Neural cell (in vitro differentiated cells): ENCODE results near the gene NDUFB3. TPM values are rescaled to one million over a fixed set of nuclear protein-coding genes. Genes with fewer than 3 reads are reported as not detected.

Experiments
- H2AFZ ChIP-seq: fragments of 200-600, 300-800 bp; sonication (generic), shearing (Covaris generic); 2 replicates; pipeline ENCODE4 v1.6.0; 2014; ENCODE audit warnings: low read depth, mild to moderate bottlenecking, antibody characterized with exemption, low read length, moderate library complexity
- H3F3A ChIP-seq: fragments of 200-600 bp; shearing (Covaris generic); 2 replicates; pipeline ENCODE4 v1.6.1; 2016; ENCODE audit warnings: mild to moderate bottlenecking, moderate library complexity, mixed read lengths, antibody characterized with exemption, low read length; ENCODE audit not compliant: insufficient read depth, poor library complexity, severe bottlenecking
- H3K27ac ChIP-seq: fragments of 200-600, 300-800 bp; sonication (generic), shearing (Covaris generic); 2 replicates; pipeline ENCODE4 v1.5.1; 2014; ENCODE audit warnings: mild to moderate bottlenecking, low read length, moderate library complexity
- H3K27me3 ChIP-seq: fragments of 300-800, 200-600 bp; sonication (generic), shearing (Covaris generic); 2 replicates; pipeline ENCODE4 v1.6.0; 2014; ENCODE audit warnings: mild to moderate bottlenecking, low read depth, low read length, moderate library complexity; ENCODE audit not compliant: insufficient read depth
- H3K36me3 ChIP-seq: fragments of 300-800, 200-600 bp; sonication (generic), shearing (Covaris generic); 2 replicates; pipeline ENCODE4 v1.5.1; 2014; ENCODE audit warnings: mild to moderate bottlenecking, antibody characterized with exemption, low read length, moderate library complexity; ENCODE audit not compliant: insufficient read depth
- H3K4me2 ChIP-seq: fragments of 300-800, 200-600 bp; sonication (generic), shearing (Covaris generic); 2 replicates; pipeline ENCODE4 v1.6.0; 2014; ENCODE audit warnings: mild to moderate bottlenecking, low read length
- H3K4me3 ChIP-seq: fragments of 300-800, 200-600 bp; sonication (generic), shearing (Covaris generic); 2 replicates; pipeline ENCODE4 v1.5.1; 2014; ENCODE audit warnings: mild to moderate bottlenecking, low read length, moderate library complexity
- H3K79me2 ChIP-seq: fragments of 200-600 bp; shearing (Covaris generic); replicated peaks from 2 replicates; pipeline ENCODE4 v1.6.0; 2014; ENCODE audit warnings: mild to moderate bottlenecking, low read length, moderate library complexity; ENCODE audit not compliant: insufficient read depth
- H3K9ac ChIP-seq: fragments of 300-800, 200-600 bp; sonication (generic), shearing (Covaris generic); 2 replicates; pipeline ENCODE4 v1.6.1; 2016; ENCODE audit warnings: mild to moderate bottlenecking, low read length, mixed read lengths
- H3K9me2 ChIP-seq: fragments of 200-600 bp; shearing (Covaris generic); 2 replicates; pipeline ENCODE4 v1.6.1; 2016; ENCODE audit warnings: mild to moderate bottlenecking, low read length, mixed read lengths; ENCODE audit not compliant: insufficient read depth
- H3K9me3 ChIP-seq: fragments of 200-600, 300-800 bp; sonication (generic), shearing (Covaris generic); 2 replicates; pipeline ENCODE4 v1.6.1; 2016; ENCODE audit warnings: mild to moderate bottlenecking, mixed run types, low read length, moderate library complexity, mixed read lengths
- H4K20me1 ChIP-seq: fragments of 200-600 bp; shearing (Covaris generic); 2 replicates; pipeline ENCODE4 v1.6.1; 2016; ENCODE audit warnings: mild to moderate bottlenecking, mixed run types; ENCODE audit not compliant: insufficient read depth
- CTCF ChIP-seq: fragments of 450-650 bp; IDR thresholded peaks from 2 replicates; pipeline ENCODE4 v1.5.1; 2014; ENCODE audit warnings: antibody characterized with exemption, mild to moderate bottlenecking, moderate library complexity; ENCODE audit not compliant: poor library complexity, severe bottlenecking
- EP300 ChIP-seq: fragments of 450-650 bp; conservative IDR thresholded peaks from 2 replicates; pipeline ENCODE4 v1.6.1; 2014; ENCODE audit warnings: antibody characterized with exemption, mild to moderate bottlenecking, moderate library complexity; ENCODE audit not compliant: poor library complexity, severe bottlenecking
- EZH2 ChIP-seq: fragments of 200-600, 300-800 bp; shearing (Covaris generic), sonication (generic); IDR thresholded peaks from 2 replicates; pipeline ENCODE4 v1.6.1; 2014; ENCODE audit warnings: antibody characterized with exemption, low read length, borderline replicate concordance, mild to moderate bottlenecking; ENCODE audit not compliant: insufficient read depth, poor library complexity, severe bottlenecking
- MXI1 ChIP-seq: fragments of 450-650 bp; conservative IDR thresholded peaks from 2 replicates; pipeline ENCODE4 v1.6.1; 2014; ENCODE audit warnings: antibody characterized with exemption, mild to moderate bottlenecking; ENCODE audit not compliant: poor library complexity, severe bottlenecking
- POLR2AphosphoS5 ChIP-seq: IDR thresholded peaks from 2 replicates; pipeline ENCODE4 v1.6.1; 2012
- RAD21 ChIP-seq: fragments of 450-650 bp; conservative IDR thresholded peaks from 2 replicates; pipeline ENCODE4 v1.6.1; 2014; ENCODE audit warnings: antibody characterized with exemption, mild to moderate bottlenecking, moderate library complexity
- REST ChIP-seq: IDR thresholded peaks from 2 replicates; pipeline ENCODE4 v1.6.1; 2012; ENCODE audit warnings: borderline replicate concordance
- SMC3 ChIP-seq: fragments of 450-650 bp; conservative IDR thresholded peaks from 2 replicates; pipeline ENCODE4 v1.6.1; 2014; ENCODE audit warnings: antibody characterized with exemption, mild to moderate bottlenecking, moderate library complexity; ENCODE audit not compliant: poor library complexity
- TAF1 ChIP-seq: IDR thresholded peaks from 2 replicates; pipeline ENCODE4 v1.6.1; 2012; ENCODE audit warnings: low read depth
- polyA plus RNA-seq: library from polyadenylated mRNA; depleted of rRNA; stranded (reverse); fragments of >200 nt; gene quantifications from 2 replicates; pipeline ENCODE4 v1.2.3, GENCODE V29; 2014

The NDUFB3 gene
- polyA plus RNA-seq, 1 donor from 2014 or later: 154 TPM

GRCh38 chr2:201107624-201108023 lies 35.8 kb downstream of the NDUFB3 start:
- H3F3A ChIP-seq: no peaks in the 10 kb centered on the region
- no peak overlapping the region for H3K4me3 ChIP-seq
- no peak overlapping the region for H2AFZ ChIP-seq
- H3K36me3 ChIP-seq: no peaks in the 10 kb centered on the region
- no peak overlapping the region for H3K4me2 ChIP-seq
- no peaks in the 10 kb centered on the region for H3K9me3 ChIP-seq
- no peaks in the 10 kb centered on the region for H3K9me2 ChIP-seq
- no peaks in the 10 kb centered on the region for H3K27me3 ChIP-seq
- no peaks in the 10 kb centered on the region for H4K20me1 ChIP-seq
- H3K9ac ChIP-seq: no peak overlapping the region
- H3K79me2 ChIP-seq: no peaks in the 10 kb centered on the region
- no peak for TF ChIP-seq TAF1
- TF ChIP-seq SMC3: no peak
- TF ChIP-seq REST: no peak
- no peak for TF ChIP-seq EP300
- H3K27ac ChIP-seq: no peak overlapping the region

- TF ChIP-seq REST (peak; percentile 60), POLR2AphosphoS5 (peak; percentile 15), SMC3 (no peak), CTCF (no peak), EP300 (peak; percentile 41), EZH2 (no peak), RAD21 (no peak), MXI1 (no peak), TAF1 (no peak)
- no peak overlapping the region for H2AFZ ChIP-seq
- H3K27ac ChIP-seq: no peak overlapping the region
- no peaks in the 10 kb centered on the region for H3F3A ChIP-seq
- no peak overlapping the region for H3K4me3 ChIP-seq
- no peaks in the 10 kb centered on the region for H3K27me3 ChIP-seq
- no peaks in the 10 kb centered on the region for H4K20me1 ChIP-seq
- no peaks in the 10 kb centered on the region for H3K9me2 ChIP-seq
- H3K79me2 ChIP-seq: no peaks in the 10 kb centered on the region
- H3K9me3 ChIP-seq: no peaks in the 10 kb centered on the region
- H3K9ac ChIP-seq: no peak overlapping the region
- H3K36me3 ChIP-seq: no peaks in the 10 kb centered on the region
- no peak overlapping the region for H3K4me2 ChIP-seq
These were observed 36.5 kb downstream of the NDUFB3 start for GRCh38 chr2:201108341-201108740.
